Stomach (tissue), 4 donors: ENCODE results near the gene GABPA.

Experiments used
- POLR2A ChIP-seq, 4 donors: fragments of 450-650 bp; IDR thresholded peaks; one replicate each; pipeline ENCODE4 v1.6.1; 2016; ENCODE audit warnings: antibody characterized with exemption in 4 of 4, control low read depth in 2 of 4, mild to moderate bottlenecking in 1 of 4, moderate library complexity in 1 of 4
- TF ChIP-seq, protein P1 (sequence below), 7 experiments: fragments of 450-650 bp in 4 of 7; fragments of 200-600 bp in 3 of 7; sonication (generic) in 3 of 7; IDR thresholded peaks; one replicate each; pipeline ENCODE4 v1.5.1; 2016 to 2019; ENCODE audit warnings: antibody characterized with exemption in 7 of 7, control low read depth in 2 of 7, mild to moderate bottlenecking in 1 of 7

DNA sequence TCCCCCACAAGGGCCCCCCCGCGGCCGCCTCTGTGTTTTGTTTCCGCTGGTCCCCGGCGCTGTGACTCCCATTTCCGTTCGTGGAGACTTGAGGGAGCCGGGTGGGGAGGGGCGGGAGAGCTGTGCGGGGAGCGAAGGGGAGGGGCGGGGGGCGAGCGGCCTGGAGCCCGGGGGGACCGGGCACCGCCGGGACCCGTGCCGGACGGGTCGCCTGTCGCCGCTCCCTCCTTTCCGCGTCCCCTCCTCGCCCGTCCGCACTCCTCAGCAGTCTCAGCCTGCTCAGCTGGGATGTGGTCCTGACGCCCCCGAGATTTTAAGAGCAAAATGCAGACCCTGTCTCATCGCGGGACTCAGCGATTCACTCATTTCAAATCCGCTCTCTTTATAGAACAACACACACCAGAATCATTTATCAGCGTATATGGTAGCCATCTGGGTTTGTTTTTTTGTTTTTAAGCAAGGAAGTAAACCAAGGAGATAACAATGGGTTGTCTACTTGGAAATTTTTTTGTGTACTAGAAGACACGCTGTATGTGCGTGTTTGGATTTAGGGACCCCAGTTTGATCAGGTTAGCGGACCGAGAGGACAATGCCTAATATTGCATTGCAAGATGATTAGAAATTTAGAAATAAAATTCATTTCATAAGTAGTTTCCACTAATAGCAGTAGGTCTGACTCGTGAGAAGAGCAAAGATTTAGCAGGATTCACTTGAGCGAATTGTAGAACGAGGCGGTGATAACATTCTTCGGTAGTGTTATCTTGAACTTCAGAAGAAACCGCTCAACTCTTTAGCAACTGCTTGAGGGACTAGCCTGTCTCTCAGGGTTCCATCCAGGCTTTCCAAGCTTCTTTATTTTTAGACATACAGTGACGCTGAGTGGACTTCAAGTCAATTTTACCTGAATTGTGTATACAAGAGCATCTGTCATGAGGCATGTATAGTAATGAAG is 1.1 kb downstream of the GABPA start:
- TF ChIP-seq, protein P1, sequence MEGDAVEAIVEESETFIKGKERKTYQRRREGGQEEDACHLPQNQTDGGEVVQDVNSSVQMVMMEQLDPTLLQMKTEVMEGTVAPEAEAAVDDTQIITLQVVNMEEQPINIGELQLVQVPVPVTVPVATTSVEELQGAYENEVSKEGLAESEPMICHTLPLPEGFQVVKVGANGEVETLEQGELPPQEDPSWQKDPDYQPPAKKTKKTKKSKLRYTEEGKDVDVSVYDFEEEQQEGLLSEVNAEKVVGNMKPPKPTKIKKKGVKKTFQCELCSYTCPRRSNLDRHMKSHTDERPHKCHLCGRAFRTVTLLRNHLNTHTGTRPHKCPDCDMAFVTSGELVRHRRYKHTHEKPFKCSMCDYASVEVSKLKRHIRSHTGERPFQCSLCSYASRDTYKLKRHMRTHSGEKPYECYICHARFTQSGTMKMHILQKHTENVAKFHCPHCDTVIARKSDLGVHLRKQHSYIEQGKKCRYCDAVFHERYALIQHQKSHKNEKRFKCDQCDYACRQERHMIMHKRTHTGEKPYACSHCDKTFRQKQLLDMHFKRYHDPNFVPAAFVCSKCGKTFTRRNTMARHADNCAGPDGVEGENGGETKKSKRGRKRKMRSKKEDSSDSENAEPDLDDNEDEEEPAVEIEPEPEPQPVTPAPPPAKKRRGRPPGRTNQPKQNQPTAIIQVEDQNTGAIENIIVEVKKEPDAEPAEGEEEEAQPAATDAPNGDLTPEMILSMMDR (IDR thresholded peaks at IDR 0.05): no peak
- TF ChIP-seq POLR2A (IDR thresholded peaks at IDR 0.05): no peak
